Upper lobe of right lung (tissue), 1 donor: ENCODE results near the gene SPATC1L. TPM values are rescaled to one million over a fixed set of nuclear protein-coding genes. Genes with fewer than 3 reads are reported as not detected.
"Not testable (repeated sequence)": the region's sequence is repeated elsewhere in the genome, so short reads cannot be mapped to it uniquely, and the experiment has no call there.

Source experiments
- ATAC-seq: fragments of 200-7000 bp; cut with Tn5 transposase; one replicate; pipeline ENCODE4 v1.9.1; 2020; ENCODE audit warnings: mild to moderate bottlenecking, moderate library complexity
- DNase-seq: peaks from one replicate; pipeline ENCODE4 v3.0.0-alpha.2; 2020
- H3K27ac ChIP-seq: fragments of 200-600 bp; one replicate; pipeline ENCODE4 v1.8.0; 2022
- H3K27me3 ChIP-seq: fragments of 200-600 bp; one replicate; pipeline ENCODE4 v1.8.0; 2022; ENCODE audit warnings: mild to moderate bottlenecking
- H3K36me3 ChIP-seq: fragments of 200-600 bp; one replicate; pipeline ENCODE4 v1.8.0; 2022
- H3K4me1 ChIP-seq: fragments of 200-600 bp; one replicate; pipeline ENCODE4 v1.8.0; 2022
- H3K4me3 ChIP-seq: fragments of 200-600 bp; one replicate; pipeline ENCODE4 v1.8.0; 2022; ENCODE audit warnings: mild to moderate bottlenecking
- H3K9me3 ChIP-seq: fragments of 200-600 bp; one replicate; pipeline ENCODE4 v1.8.0; 2022
- intact Hi-C: fragments of 100-400 bp; cut with DNase I; formaldehyde crosslinking; loops from one replicate; pipeline ENCODE4 v1.11.0; 2022
- total RNA-seq: library from RNA; stranded (reverse); fragmentation: NEBNext Ultra II Directional; extraction: Animal tissue kit (Norgen Biotek cat#: 25700); gene quantifications from one replicate; pipeline ENCODE4 v1.2.1, GENCODE V29; 2021
- TF ChIP-seq, protein P1 (sequence below): fragments of 200-600 bp; IDR thresholded peaks from one replicate; pipeline ENCODE4 v1.8.0; 2022; ENCODE audit warnings: antibody characterized with exemption
- donor health status: DM: no; HTN: yes; CAD: no; lungs with severe emphysema.

SPATC1L gene
- total RNA-seq, 1 donor from 2014 or later = 4.7 TPM

GRCh38 chr21:46202592-46203202, 18.4 kb upstream of the SPATC1L start:
- no peaks in the 10 kb centered on the region for H3K27me3 ChIP-seq
- peak; percentile 50 for ATAC-seq
- no peak overlapping the region for H3K4me3 ChIP-seq
- H3K27ac ChIP-seq = peak overlapping the region; percentile 42
- intact Hi-C loops = no loop called here
- peak; percentile 32 for DNase-seq
- H3K36me3 ChIP-seq = peaks cover 73% of the 10 kb centered on the region
- no peaks in the 10 kb centered on the region for H3K4me1 ChIP-seq
- TF ChIP-seq, protein P1, sequence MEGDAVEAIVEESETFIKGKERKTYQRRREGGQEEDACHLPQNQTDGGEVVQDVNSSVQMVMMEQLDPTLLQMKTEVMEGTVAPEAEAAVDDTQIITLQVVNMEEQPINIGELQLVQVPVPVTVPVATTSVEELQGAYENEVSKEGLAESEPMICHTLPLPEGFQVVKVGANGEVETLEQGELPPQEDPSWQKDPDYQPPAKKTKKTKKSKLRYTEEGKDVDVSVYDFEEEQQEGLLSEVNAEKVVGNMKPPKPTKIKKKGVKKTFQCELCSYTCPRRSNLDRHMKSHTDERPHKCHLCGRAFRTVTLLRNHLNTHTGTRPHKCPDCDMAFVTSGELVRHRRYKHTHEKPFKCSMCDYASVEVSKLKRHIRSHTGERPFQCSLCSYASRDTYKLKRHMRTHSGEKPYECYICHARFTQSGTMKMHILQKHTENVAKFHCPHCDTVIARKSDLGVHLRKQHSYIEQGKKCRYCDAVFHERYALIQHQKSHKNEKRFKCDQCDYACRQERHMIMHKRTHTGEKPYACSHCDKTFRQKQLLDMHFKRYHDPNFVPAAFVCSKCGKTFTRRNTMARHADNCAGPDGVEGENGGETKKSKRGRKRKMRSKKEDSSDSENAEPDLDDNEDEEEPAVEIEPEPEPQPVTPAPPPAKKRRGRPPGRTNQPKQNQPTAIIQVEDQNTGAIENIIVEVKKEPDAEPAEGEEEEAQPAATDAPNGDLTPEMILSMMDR = no peak
- H3K9me3 ChIP-seq = no peaks in the 10 kb centered on the region

GRCh38 chr21:46200877-46201803, 16.9 kb upstream of the SPATC1L start:
- not testable (repeated sequence) for ATAC-seq, DNase-seq

DNA sequence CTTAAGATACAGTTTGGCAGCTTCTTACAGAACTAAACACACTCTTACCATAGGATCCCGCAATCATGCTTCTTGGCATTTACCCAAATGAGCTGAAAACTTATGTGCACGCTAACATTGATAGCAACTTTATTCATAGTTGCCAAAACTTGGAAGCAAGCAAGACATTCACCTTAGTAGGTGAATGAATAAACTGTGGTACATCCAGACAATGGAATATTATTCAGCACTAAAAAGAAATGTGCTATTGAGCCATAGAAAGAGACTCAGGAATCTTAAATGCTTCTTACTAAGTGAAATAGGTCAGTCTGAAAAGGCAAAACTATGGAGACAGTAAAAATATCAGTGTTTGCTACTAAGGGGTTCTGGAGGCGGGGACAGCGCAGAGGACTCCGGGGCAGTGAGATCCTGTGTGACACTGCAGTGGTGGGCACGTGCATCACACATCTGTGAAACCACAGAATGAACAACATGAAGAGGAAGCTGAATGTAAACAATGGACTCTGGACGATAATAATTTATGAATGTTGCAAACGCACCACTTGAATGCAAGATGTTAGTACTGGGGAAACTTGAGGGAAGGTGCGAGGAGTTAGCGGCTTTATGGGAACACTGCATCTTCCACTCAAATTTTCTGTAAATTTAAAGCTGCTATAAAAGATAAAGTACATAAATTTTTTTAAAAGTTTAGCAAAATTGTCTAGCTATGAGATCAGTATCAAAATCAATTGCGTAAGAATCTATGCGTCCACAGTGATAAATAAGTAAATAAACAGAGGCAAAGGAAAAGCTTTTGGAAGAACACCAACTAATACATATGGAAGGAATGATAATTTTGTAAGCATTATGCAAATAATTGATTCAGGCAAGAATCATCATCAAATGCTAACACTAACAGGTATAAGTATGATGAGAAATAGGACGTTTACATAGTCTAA, 15.4 kb upstream of the SPATC1L start:
- no peaks in the 10 kb centered on the region for H3K9me3 ChIP-seq
- intact Hi-C loops = no loop called here
- H3K27me3 ChIP-seq = no peaks in the 10 kb centered on the region
- no peaks in the 10 kb centered on the region for H3K4me1 ChIP-seq
- ATAC-seq (no peak), DNase-seq (peak; percentile 8)
- TF ChIP-seq, protein P1 = no peak
- H3K27ac ChIP-seq = no peak overlapping the region
- peaks cover 75% of the 10 kb centered on the region for H3K36me3 ChIP-seq
- H3K4me3 ChIP-seq = no peak overlapping the region

More at GRCh38 chr21:46200877-46201803, 16.9 kb upstream of the SPATC1L start:
- H3K9me3 ChIP-seq, H3K27me3 ChIP-seq, H3K27ac ChIP-seq, H3K4me3 ChIP-seq, intact Hi-C loops, H3K4me1 ChIP-seq: not testable (repeated sequence)
- H3K36me3 ChIP-seq = peaks cover 75% of the 10 kb centered on the region

GRCh38 chr21:46196733-46197132, 12.5 kb upstream of the SPATC1L start:
- Histone ChIP-seq H3K4me3 (no peak overlapping the region), H3K27me3 (no peaks in the 10 kb centered on the region), H3K36me3 (peaks cover 76% of the 10 kb centered on the region), H3K9me3 (no peaks in the 10 kb centered on the region), H3K4me1 (no peaks in the 10 kb centered on the region), H3K27ac (no peak overlapping the region)
- intact Hi-C loops = no loop called here
- ATAC-seq (no peak), DNase-seq (peak; percentile 52)
- TF ChIP-seq, protein P1 = no peak

DNA sequence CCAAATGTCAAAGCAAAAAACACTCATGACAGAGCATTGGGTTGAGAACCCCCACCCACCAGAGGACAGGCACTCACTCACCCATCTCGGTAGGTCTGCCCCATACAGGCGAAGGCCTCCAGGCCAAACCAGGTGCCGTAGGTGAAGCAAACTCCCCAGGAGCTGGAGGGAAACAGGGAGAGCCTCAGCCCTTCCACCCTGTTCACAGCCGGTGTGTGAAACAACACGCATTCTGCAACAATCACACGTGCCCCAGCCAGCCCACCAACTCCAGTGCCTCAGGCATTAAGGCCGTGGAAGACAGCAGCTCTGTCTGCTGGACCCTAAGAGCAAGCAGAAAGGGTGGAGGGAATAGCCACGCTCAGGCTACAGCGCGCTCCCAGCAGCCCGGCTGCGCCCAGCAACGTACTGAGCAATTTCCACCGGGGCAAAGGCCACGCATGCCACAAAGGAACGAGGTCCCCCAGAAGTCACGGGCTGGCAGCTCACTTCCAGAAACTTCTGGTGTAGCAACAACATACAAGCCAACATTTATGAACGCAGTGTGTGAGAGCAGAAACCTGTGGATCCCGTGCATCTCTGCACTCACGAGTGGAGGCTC, 11.4 kb upstream of the SPATC1L start:
- ATAC-seq (no peak), DNase-seq (peak; percentile 43)
- intact Hi-C loops = no loop called here
- H3K27me3 ChIP-seq = no peaks in the 10 kb centered on the region
- TF ChIP-seq, protein P1 = no peak
- H3K4me3 ChIP-seq = no peak overlapping the region
- peaks cover 85% of the 10 kb centered on the region for H3K36me3 ChIP-seq
- no peaks in the 10 kb centered on the region for H3K9me3 ChIP-seq
- H3K27ac ChIP-seq = no peak overlapping the region
- H3K4me1 ChIP-seq = no peaks in the 10 kb centered on the region
